ENCODE data around the gene NR1H2. TPM values are rescaled to one million over a fixed set of nuclear protein-coding genes. Genes with fewer than 3 reads are reported as not detected.

NR1H2 gene
- total RNA-seq (10 to 100 TPM; 93.8 to 96.6 TPM), polyA plus RNA-seq (ENCODE audit: insufficient read depth, low read depth, low replicate concordance) (68.0 TPM)
- long read RNA-seq, donor 1, transcript NR1H2-201 (10 exons, 1,998 nt): major isoform, 17 of 17 reads
- long read RNA-seq, donor 1, partial matches to known transcripts: 0 of 17 reads
- long read RNA-seq, donor 1, other reads (novel, unspliced or antisense): 0 of 17 reads
- long read RNA-seq, donor 2, transcript NR1H2-201 (10 exons, 1,998 nt): major isoform, 12 of 13 reads
- long read RNA-seq, donor 2, partial matches to known transcripts: 0 of 13 reads
- long read RNA-seq, donor 2, other reads (novel, unspliced or antisense): 0 of 13 reads

DNA sequence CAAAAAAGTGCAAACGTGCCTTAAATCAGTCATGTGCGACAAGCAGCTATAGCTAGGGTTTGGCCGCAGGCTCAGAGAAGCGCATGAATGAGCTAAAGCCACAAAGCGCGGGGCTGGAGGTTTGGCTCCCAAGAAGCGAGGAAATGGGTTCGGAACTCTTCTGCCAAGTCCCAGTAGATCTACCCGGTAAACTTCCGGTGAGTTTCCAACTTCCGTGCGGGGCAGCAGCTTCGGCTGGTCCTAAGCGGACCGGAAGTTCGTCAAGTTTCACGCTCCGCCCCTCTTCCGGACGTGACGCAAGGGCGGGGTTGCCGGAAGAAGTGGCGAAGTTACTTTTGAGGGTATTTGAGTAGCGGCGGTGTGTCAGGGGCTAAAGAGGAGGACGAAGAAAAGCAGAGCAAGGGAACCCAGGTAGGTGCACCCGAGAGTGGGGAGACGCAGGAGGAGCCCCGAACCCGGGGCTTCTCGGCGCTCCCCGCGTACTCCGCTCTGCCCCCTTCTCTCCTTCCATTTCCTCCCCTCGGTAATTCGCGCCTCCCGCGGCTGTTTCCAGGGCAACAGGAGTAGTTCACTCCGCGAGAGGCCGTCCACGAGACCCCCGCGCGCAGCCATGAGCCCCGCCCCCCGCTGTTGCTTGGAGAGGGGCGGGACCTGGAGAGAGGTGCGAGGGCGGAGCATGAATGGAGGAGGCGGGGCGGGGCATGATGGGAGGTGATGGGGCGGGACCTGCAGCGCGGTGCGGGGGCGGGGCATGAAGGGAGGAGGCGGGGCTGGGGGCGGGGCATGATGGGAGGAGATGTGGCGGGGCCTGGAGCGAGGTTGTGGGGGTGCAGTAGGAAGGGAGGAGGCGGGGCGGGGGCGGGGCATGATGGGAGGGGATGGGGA lies at the start of gene NR1H2:
Gene NR1H2 (plus strand): TSS at position 292 of the 885 bp plus-strand sequence. CDS start 1,149 bp downstream, outside the sequence.
- WGBS, 2 donors: 2 to 5% methylated on average over 23 to 66 of the region's 67 CpGs
- peak within 1 kb of the TSS; percentile 99 to 100 for H3K27ac ChIP-seq
- peak within 1 kb of the TSS; percentile 93 to 100 for H3K4me3 ChIP-seq
- peaks cover 9% of the 10 kb centered on the region for H3K4me1 ChIP-seq
- TF ChIP-seq, protein P1, sequence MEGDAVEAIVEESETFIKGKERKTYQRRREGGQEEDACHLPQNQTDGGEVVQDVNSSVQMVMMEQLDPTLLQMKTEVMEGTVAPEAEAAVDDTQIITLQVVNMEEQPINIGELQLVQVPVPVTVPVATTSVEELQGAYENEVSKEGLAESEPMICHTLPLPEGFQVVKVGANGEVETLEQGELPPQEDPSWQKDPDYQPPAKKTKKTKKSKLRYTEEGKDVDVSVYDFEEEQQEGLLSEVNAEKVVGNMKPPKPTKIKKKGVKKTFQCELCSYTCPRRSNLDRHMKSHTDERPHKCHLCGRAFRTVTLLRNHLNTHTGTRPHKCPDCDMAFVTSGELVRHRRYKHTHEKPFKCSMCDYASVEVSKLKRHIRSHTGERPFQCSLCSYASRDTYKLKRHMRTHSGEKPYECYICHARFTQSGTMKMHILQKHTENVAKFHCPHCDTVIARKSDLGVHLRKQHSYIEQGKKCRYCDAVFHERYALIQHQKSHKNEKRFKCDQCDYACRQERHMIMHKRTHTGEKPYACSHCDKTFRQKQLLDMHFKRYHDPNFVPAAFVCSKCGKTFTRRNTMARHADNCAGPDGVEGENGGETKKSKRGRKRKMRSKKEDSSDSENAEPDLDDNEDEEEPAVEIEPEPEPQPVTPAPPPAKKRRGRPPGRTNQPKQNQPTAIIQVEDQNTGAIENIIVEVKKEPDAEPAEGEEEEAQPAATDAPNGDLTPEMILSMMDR (IDR thresholded peaks at IDR 0.05): no peak
- TF ChIP-seq POLR2A (IDR thresholded peaks at IDR 0.05): no peak
- H3K9me3 ChIP-seq: no peaks in the 10 kb centered on the region
- intact Hi-C loops (cut with DNase I; ENCODE audit: low total_unique reads): no loop called here
- DNase-seq: peak; percentile 97
- no peaks in the 10 kb centered on the region for H3K27me3 ChIP-seq
- H3K36me3 ChIP-seq (ENCODE audit: low read depth, missing control alignments): no peaks in the 10 kb centered on the region

DNA sequence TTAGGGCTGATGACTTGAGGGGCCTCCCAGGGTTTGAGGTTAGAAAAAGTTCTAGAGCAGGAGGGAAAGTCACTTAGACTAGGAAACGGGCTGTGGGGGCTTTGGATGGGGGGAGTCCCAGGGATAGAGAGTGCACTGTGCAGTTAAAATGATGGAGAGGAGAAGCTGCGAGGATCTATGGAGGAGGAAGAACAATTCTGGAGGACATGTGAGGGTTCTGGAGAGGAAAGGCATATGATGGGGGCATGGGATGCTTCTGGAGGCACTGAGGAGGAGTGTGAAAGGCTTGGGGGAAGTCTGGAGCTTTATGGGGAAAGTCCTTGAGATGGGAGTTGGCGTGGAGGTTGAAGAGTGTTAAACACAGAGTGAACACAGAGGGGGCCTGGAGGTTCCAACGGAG lies 49.2 kb upstream of the NR1H2 start:
- no peak for TF ChIP-seq POLR2A (IDR thresholded peaks at IDR 0.05)
- TF ChIP-seq, protein P1 (IDR thresholded peaks at IDR 0.05): no peak
- intact Hi-C loops (cut with DNase I; ENCODE audit: low total_unique reads): no loop called here
- Histone ChIP-seq H3K27me3 (no peaks in the 10 kb centered on the region), H3K36me3 (ENCODE audit: low read depth, missing control alignments) (no peaks in the 10 kb centered on the region), H3K27ac (no peak overlapping the region), H3K4me1 (peaks cover 20% of the 10 kb centered on the region), H3K4me3 (no peak overlapping the region), H3K9me3 (no peaks in the 10 kb centered on the region)
- no peak for DNase-seq
- 26 to 32% methylated on average over 3 to 4 of the region's 4 CpGs for WGBS, 2 donors

DNA sequence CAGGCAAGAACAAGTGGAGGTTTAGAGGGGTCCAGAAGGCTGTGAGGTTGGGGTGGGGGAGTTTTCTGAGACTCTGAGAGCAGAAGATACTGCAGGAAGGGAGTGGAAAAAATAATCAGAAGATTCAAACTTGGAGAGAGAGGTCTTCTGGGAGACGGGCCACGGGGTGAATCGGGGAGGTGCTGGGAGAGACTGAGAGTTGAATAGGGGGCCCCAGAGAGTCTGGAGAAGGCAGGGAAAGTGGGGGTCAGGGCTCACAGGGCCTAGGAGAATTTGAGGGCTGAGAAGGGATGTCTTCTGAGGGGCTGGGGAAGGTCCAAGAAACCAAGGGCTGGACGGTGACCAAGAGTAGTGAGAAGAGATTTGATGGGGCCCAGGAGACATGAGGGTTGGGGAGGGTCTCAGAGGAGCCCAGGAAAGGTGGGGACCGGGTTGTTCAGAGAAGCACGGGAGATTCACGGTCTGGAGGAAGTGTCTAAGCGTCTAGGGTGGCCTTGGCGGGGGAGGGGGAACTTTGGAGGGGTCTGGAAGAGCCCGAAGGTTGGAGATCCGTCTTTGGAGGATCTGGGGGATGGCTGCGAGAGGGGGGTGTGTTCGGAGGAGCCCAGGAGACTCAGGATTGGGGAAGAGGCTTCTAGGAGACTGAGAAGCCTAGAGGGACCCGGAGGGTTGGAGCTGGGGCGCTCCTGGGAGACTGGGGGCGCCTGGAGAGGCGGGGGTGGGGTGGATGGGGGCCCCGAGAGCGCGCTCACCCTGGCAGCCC lies 48.6 kb upstream of the NR1H2 start:
- no peaks in the 10 kb centered on the region for H3K36me3 ChIP-seq (ENCODE audit: low read depth, missing control alignments)
- no peak for TF ChIP-seq POLR2A (IDR thresholded peaks at IDR 0.05)
- TF ChIP-seq, protein P1 (IDR thresholded peaks at IDR 0.05): no peak
- H3K9me3 ChIP-seq: no peaks in the 10 kb centered on the region
- intact Hi-C loops (cut with DNase I; ENCODE audit: low total_unique reads): no loop called here
- peaks cover 20% of the 10 kb centered on the region for H3K4me1 ChIP-seq
- no peak for DNase-seq
- no peak overlapping the region for H3K4me3 ChIP-seq
- H3K27me3 ChIP-seq: no peaks in the 10 kb centered on the region
- WGBS, 2 donors: 14 to 15% methylated on average over 11 to 20 of the region's 20 CpGs
- H3K27ac ChIP-seq: no peak overlapping the region

DNA sequence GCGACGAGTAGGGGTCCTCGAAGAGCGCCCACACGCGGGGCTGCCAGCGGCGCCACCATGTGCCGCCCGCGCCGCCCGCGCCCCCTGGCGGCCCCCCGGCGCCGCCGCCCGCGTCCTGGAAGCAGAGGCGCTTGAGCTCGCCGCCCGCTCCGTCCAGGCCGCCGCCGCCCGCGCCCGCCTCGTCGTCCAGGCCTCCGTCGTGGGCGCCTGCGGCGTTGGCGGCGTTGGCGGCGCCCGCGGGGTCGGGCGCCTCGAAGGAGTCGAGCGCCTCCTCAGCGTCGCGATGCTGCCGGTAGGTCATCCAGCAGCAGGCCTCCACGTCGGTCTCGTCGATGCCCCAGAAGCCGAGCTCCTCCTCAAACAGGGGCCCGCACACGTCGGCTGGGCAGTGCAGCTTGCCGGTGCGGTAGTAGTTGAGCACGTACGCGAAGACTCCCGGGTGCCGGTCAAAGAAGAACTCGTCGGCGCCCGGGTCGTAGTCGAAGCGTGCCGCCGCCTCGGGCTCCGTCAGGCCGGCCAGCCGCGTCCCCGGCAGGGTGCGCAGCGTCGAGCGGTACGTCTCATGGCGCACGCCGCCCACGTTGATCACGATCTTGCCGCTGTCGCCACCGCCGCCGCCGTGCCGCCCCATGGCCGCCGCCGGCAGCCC lies 47.9 kb upstream of the NR1H2 start:
- Histone ChIP-seq H3K9me3 (no peaks in the 10 kb centered on the region), H3K4me3 (peak overlapping the region; percentile 39 to 41), H3K27ac (no peak overlapping the region), H3K36me3 (ENCODE audit: low read depth, missing control alignments) (no peaks in the 10 kb centered on the region), H3K4me1 (peaks cover 20% of the 10 kb centered on the region), H3K27me3 (no peaks in the 10 kb centered on the region)
- DNase-seq: no peak
- TF ChIP-seq, protein P1 (IDR thresholded peaks at IDR 0.05): peak in 1 of 3 experiments; percentile 31
- no peak for TF ChIP-seq POLR2A (IDR thresholded peaks at IDR 0.05)
- intact Hi-C loops (cut with DNase I; ENCODE audit: low total_unique reads): no loop called here
- WGBS, 2 donors: 1% methylated on average over 23 of the region's 104 CpGs; no CpG with 5 or more reads in 1 of the 2 donors
